ENCODE results near the gene PSMG4. TPM values are rescaled to one million over a fixed set of nuclear protein-coding genes. Genes with fewer than 3 reads are reported as not detected.
A peak's percentile ranks its signal among the peaks of the same experiment; 100 is the strongest.

Gene PSMG4
- total RNA-seq, 1 experiment from 2014 or later, result 40.0 TPM

- BruUV-seq (replicated peaks), result no TSS peak
- intact Hi-C loops (cut with micrococcal nuclease), result no loop called here
- DNase-seq (ENCODE audit: unreplicated experiment), result no peak
- TF ChIP-seq CTCF (IDR thresholded peaks at IDR 0.05; ENCODE audit: unreplicated experiment), result no peak
- peaks cover 6% of the 10 kb centered on the region for H3K36me3 Mint-ChIP-seq (ENCODE audit: insufficient read depth, unreplicated experiment)
- H3K27ac Mint-ChIP-seq (ENCODE audit: low read depth, unreplicated experiment), result no peak overlapping the region
- H3K27me3 Mint-ChIP-seq (ENCODE audit: insufficient read depth, unreplicated experiment), result peaks cover 75% of the 10 kb centered on the region
- H3K4me1 Mint-ChIP-seq (ENCODE audit: insufficient read depth, unreplicated experiment), result peaks cover 21% of the 10 kb centered on the region
- H3K9me3 Mint-ChIP-seq (ENCODE audit: unreplicated experiment), result no peaks in the 10 kb centered on the region
- POLR2A ChIA-PET, result interaction anchor here (1.0 kb wide), 1 partner anchor 10 kb away, joined by 3 read pairs; no protein-coding TSS in a partner anchor
- H3K4me3 Mint-ChIP-seq (ENCODE audit: unreplicated experiment), result no peak overlapping the region
- CTCF ChIA-PET, result interaction anchor here (0.5 to 0.9 kb wide), 2 partner anchors 73 to 1941 kb away, joined by 3 to 4 read pairs; partner anchors contain the start of gene TUBB2A
Observed at GRCh38 chr6:3230256-3230882, 28.4 kb upstream of the PSMG4 start.

- DNase-seq (ENCODE audit: unreplicated experiment), result no peak
- H3K4me1 Mint-ChIP-seq (ENCODE audit: insufficient read depth, unreplicated experiment), result peaks cover 21% of the 10 kb centered on the region
- CTCF ChIA-PET, result interaction anchor here (0.5 to 0.9 kb wide), 2 partner anchors 74 to 1942 kb away, joined by 3 to 4 read pairs; partner anchors contain the start of gene TUBB2A
- BruUV-seq (replicated peaks), result no TSS peak
- intact Hi-C loops (cut with micrococcal nuclease), result no loop called here
- POLR2A ChIA-PET, result interaction anchor here (1.0 kb wide), 1 partner anchor 10 kb away, joined by 3 read pairs; no protein-coding TSS in a partner anchor
- H3K4me3 Mint-ChIP-seq (ENCODE audit: unreplicated experiment), result peak overlapping the region; percentile 36
- H3K36me3 Mint-ChIP-seq (ENCODE audit: insufficient read depth, unreplicated experiment), result peaks cover 6% of the 10 kb centered on the region
- no peaks in the 10 kb centered on the region for H3K9me3 Mint-ChIP-seq (ENCODE audit: unreplicated experiment)
- no peak for TF ChIP-seq CTCF (IDR thresholded peaks at IDR 0.05; ENCODE audit: unreplicated experiment)
- H3K27ac Mint-ChIP-seq (ENCODE audit: low read depth, unreplicated experiment), result no peak overlapping the region
- H3K27me3 Mint-ChIP-seq (ENCODE audit: insufficient read depth, unreplicated experiment), result peaks cover 75% of the 10 kb centered on the region
Observed at GRCh38 chr6:3230900-3231246, 27.9 kb upstream of the PSMG4 start.

GRCh38 chr6:3231247-3232016, 27.3 kb upstream of the PSMG4 start:
- H3K9me3 Mint-ChIP-seq (ENCODE audit: unreplicated experiment), result no peaks in the 10 kb centered on the region
- BruUV-seq (replicated peaks), result no TSS peak
- no peak overlapping the region for H3K27ac Mint-ChIP-seq (ENCODE audit: low read depth, unreplicated experiment)
- TF ChIP-seq CTCF (IDR thresholded peaks at IDR 0.05; ENCODE audit: unreplicated experiment), result no peak
- no peak for DNase-seq (ENCODE audit: unreplicated experiment)
- intact Hi-C loops (cut with micrococcal nuclease), result no loop called here
- H3K4me1 Mint-ChIP-seq (ENCODE audit: insufficient read depth, unreplicated experiment), result peaks cover 21% of the 10 kb centered on the region
- H3K36me3 Mint-ChIP-seq (ENCODE audit: insufficient read depth, unreplicated experiment), result peaks cover 6% of the 10 kb centered on the region
- H3K4me3 Mint-ChIP-seq (ENCODE audit: unreplicated experiment), result peak overlapping the region; percentile 36
- ChIA-PET CTCF (interaction anchor here (0.5 kb wide), 1 partner anchor 1942 kb away, joined by 3 read pairs; no protein-coding TSS in a partner anchor), POLR2A (interaction anchor here (1.0 kb wide), 1 partner anchor 9 kb away, joined by 3 read pairs; no protein-coding TSS in a partner anchor)
- H3K27me3 Mint-ChIP-seq (ENCODE audit: insufficient read depth, unreplicated experiment), result peaks cover 70% of the 10 kb centered on the region
